GM19395 (cell line): Measurements from ENCODE around the gene CTNNBIP1.

ENCODE experiments used
- ATAC-seq: cut with Tn5 transposase; IDR thresholded peaks from one replicate; pipeline ENCODE4 v1.9.1; 2021; ENCODE audit warnings: mild to moderate bottlenecking, moderate library complexity; ENCODE audit not compliant: unreplicated experiment

Gene CTNNBIP1

DNA sequence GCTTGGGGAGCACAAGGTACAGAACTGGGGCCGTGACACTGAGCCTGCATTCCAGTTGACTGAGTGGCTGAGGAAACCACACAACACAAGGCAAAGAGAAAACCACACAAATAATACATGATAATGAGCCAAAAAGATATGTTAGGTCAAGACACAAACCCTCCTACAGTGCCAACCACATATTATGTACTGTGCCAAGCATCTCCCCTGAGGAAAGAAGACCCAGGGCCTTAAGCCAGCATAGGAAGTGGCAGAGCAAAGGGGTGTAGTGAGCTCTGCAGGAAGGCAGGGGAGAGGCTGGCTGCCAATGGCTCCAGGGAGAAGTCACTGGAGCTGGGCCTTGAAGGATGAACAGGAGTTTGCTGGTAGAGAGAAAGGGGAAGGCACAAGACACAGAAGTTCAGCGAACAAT lies 28.2 kb downstream of the CTNNBIP1 start:
- ATAC-seq: no peak

GRCh38 chr1:9878404-9878803 lies 31.7 kb downstream of the CTNNBIP1 start:
- no peak for ATAC-seq

DNA sequence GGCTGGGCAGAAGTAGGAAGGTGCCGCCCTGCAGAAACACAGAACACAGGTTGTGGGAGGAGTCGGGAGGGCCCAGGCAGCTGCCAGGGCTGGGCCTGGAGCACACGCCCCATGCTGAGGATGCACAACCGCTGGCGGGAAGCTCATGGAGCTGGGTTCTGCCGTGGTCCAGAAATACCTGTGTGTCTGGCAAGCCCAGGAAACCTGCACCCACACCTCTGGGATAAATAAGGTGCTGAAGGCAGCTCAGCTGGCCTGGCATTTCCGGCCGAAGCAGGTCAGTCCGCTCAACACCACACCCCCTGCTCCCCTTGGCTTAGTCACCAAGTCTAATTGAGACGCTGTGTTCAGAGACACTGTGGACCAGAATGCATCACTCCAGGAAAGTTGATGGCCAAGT lies 32.1 kb downstream of the CTNNBIP1 start:
- no peak for ATAC-seq

DNA sequence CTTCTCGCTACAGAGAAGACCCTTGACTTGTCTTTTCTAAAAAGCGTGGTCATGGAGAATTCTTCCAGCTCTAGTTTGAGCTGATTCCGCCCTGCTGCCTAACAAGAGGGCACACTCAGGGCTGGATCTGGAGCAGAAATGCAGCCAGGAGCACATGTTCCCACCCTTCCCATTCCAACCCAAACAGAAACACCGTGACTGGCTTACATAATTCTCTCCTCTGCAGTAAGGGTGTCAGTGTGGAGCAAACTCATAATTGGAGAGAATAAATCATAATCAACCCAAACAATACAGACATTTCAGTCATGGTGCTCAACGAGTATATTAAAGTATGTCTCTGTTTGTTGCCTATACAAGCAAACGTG lies 34.5 kb downstream of the CTNNBIP1 start:
- no peak for ATAC-seq

GRCh38 chr1:9874959-9875635 lies 35.0 kb downstream of the CTNNBIP1 start:
- no peak for ATAC-seq

GRCh38 chr1:9874412-9874811 lies 35.7 kb downstream of the CTNNBIP1 start:
- ATAC-seq: no peak

DNA sequence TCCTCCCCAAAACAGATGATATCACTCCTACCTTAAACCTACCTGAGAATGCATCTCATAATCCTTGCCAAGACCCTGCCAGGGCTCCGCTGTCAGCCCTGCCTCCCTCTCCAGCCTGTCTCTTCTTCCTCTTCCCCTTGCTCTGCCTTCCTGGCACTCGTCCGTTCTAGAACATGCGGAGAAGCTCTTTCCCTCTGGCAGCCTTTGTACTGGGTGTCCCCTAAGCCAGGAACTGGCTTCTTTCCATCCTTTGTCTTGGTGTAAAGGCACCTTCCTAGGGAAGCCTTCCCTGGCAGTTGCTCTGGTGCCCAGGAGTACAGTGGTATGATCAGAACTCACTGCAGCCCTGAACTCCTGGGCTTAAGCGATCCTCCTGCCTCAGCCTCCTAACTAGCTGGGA lies 36.1 kb downstream of the CTNNBIP1 start:
- ATAC-seq: no peak

DNA sequence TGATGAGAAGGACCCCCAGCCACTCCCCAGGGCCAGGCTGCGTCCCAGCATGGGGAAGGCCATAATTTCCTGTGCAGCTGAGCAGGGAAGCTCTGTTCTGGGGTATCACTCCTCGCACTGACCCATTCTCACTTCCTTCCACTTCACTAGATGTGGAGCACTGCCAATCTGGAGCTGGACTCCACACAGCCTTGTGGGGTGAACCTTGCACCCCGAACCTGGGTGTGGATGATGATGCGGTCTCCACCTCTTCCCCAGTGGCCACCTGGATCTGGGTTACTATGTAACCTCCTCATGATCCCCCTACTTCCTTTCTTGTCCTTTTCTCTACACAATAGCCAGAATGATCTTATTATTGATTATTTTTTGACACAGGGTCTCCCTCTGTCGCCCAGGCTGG lies 36.7 kb downstream of the CTNNBIP1 start:
- ATAC-seq: no peak

DNA sequence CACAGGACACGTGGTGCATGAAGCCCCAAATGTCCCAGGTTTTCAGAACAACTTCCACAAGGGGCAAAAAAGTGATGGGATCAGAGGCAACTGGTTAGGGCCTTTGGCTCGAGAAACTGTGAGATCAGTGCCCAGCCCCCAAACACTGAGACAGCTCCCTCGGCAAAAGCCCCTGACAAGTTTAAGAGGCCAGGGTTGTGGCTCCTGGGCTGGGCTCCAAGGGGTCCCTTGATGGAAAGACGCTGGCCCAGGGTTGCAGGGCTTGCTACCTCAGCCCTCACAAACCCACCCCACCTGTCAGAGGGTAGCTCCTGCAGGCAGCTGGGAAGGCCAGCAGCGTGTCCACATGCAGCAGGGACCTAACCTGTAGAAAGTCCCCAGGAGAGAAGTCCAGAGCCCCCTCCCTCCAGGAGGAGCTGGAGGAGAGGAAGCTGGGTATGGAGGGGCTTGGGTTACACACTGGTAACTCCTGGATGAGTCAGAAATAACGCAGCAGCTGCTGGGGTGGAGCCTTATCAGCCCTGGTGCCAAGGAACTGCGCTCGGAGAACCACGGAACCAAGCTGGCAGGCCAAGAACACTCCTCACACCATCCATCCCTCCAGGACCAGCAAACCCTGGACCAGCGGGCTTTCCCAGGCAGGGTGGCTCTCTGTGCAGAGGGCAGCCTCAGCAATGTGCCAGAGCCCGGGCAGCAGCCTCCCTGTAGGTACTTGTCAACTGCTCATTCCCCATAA lies 37.5 kb downstream of the CTNNBIP1 start:
- ATAC-seq: no peak

- no peak for ATAC-seq
Observed at GRCh38 chr1:9871707-9872425, 38.2 kb downstream of the CTNNBIP1 start.

GRCh38 chr1:9871021-9871420 lies 39.0 kb downstream of the CTNNBIP1 start:
- no peak for ATAC-seq

- ATAC-seq: no peak
Observed at GRCh38 chr1:9870572-9870971, 39.5 kb downstream of the CTNNBIP1 start.

DNA sequence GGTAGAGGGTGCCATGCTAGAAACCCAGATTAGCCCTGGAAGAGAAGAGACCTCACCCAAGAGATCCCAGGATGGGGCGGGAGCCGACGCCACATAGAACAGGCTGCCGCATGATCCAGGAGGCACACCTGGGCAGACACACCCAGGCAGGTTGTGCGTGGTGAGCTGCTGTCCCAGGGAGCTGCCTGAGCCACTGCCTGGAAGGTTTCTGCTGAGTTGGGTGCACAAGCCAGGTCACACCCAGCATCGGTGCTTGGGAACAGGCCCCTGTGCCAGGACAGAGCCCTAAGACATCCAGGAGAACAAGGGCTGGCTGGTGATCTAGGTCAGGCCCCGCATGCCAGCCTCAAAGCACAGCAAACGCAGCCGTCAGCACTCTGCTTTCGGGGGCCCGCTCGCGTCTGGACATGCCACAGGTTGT lies 40.2 kb downstream of the CTNNBIP1 start:
- no peak for ATAC-seq

- no peak for ATAC-seq
Observed at GRCh38 chr1:9868244-9868590, 41.9 kb downstream of the CTNNBIP1 start.

GRCh38 chr1:9867408-9868243 lies 42.4 kb downstream of the CTNNBIP1 start:
- ATAC-seq: no peak

- no peak for ATAC-seq
Observed at GRCh38 chr1:9866836-9867235, 43.2 kb downstream of the CTNNBIP1 start.

GRCh38 chr1:9865724-9866123 lies 44.3 kb downstream of the CTNNBIP1 start:
- no peak for ATAC-seq

GRCh38 chr1:9863371-9863770 lies 46.7 kb downstream of the CTNNBIP1 start:
- ATAC-seq: no peak

DNA sequence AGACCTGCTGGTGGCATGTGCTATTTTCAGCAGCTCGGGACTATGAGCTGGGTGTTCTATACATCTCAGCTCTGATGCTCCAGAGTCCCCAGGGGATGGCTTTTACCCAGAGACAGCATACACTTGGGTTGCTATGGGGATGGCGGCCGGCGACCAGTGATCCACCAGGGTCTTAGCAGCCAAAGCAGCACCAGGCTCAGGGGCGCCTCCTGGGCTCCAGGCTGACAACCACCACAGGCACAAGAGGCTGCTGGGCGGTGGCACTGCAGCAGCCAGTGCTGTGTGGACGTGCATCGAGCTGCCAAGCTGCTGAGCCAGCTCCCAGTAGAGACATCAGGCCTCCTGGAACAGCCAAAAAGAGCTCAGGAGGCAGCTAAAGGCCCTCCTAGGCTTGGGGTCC lies 48.7 kb downstream of the CTNNBIP1 start:
- no peak for ATAC-seq

DNA sequence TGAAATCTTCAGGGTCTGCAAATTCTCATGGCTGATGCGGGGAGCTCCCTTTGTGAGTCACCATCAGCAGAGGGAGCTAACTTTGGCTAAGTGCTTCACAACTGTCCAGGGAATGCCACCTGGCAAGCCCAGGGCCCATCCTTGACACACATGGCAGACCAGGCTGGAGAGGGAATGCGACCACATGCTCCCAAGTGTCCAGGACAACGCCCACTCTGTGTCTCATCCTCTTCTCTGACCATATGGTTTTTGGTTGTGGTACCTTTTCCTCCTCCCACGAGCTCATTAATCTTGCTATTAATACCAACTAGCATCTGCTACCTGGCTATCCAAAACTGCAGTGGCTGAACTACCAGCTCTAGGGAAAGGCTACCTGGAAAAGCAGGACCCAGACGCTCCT lies 49.2 kb downstream of the CTNNBIP1 start:
- ATAC-seq: no peak

GRCh38 chr1:9859281-9860014 lies 50.6 kb downstream of the CTNNBIP1 start:
- no peak for ATAC-seq
